Neural cell (in vitro differentiated cells): ENCODE results near the gene SHPK.

Source experiments
- EZH2 ChIP-seq: fragments of 200-600, 300-800 bp; shearing (Covaris generic), sonication (generic); IDR thresholded peaks from 2 replicates; pipeline ENCODE4 v1.6.1; 2014; ENCODE audit warnings: antibody characterized with exemption, low read length, borderline replicate concordance, mild to moderate bottlenecking; ENCODE audit not compliant: insufficient read depth, poor library complexity, severe bottlenecking
- MXI1 ChIP-seq: fragments of 450-650 bp; conservative IDR thresholded peaks from 2 replicates; pipeline ENCODE4 v1.6.1; 2014; ENCODE audit warnings: antibody characterized with exemption, mild to moderate bottlenecking; ENCODE audit not compliant: poor library complexity, severe bottlenecking
- POLR2AphosphoS5 ChIP-seq: IDR thresholded peaks from 2 replicates; pipeline ENCODE4 v1.6.1; 2012
- RAD21 ChIP-seq: fragments of 450-650 bp; conservative IDR thresholded peaks from 2 replicates; pipeline ENCODE4 v1.6.1; 2014; ENCODE audit warnings: antibody characterized with exemption, mild to moderate bottlenecking, moderate library complexity
- TAF1 ChIP-seq: IDR thresholded peaks from 2 replicates; pipeline ENCODE4 v1.6.1; 2012; ENCODE audit warnings: low read depth
- TF ChIP-seq, protein P1 (sequence below): fragments of 450-650 bp; IDR thresholded peaks from 2 replicates; pipeline ENCODE4 v1.5.1; 2014; ENCODE audit warnings: antibody characterized with exemption, mild to moderate bottlenecking, moderate library complexity; ENCODE audit not compliant: poor library complexity, severe bottlenecking
- TF ChIP-seq, protein P2 (sequence below): IDR thresholded peaks from 2 replicates; pipeline ENCODE4 v1.6.1; 2012; ENCODE audit warnings: borderline replicate concordance

DNA sequence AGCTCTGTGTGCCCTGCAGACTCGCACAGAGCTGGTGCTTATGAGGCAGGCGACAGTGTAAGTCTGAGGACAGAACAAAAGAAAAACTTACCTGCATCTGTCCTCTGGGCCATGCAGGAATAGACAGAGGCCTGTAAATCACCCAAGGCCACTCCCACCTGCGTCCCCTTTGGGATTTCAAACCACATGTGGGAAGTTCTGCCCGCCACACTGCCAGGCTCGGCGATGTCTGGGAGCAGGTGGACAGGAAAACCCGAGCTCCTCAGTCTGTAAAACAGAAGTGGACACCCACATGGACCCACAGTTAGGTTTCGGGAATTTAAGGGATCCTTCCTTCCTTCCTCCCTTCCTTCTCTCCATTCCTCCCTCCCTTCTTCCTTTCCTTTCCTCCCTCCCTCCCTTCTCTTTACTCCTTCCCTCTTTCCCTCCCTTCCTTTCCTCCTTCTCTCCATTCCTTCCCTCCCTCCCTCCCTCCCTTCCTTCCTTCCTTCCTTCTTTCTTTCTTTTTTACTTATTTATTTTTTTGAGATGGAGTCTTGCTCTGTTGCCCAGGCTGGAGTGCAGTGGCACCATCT, 14.8 kb downstream of the SHPK start:
- TF ChIP-seq, protein P1, sequence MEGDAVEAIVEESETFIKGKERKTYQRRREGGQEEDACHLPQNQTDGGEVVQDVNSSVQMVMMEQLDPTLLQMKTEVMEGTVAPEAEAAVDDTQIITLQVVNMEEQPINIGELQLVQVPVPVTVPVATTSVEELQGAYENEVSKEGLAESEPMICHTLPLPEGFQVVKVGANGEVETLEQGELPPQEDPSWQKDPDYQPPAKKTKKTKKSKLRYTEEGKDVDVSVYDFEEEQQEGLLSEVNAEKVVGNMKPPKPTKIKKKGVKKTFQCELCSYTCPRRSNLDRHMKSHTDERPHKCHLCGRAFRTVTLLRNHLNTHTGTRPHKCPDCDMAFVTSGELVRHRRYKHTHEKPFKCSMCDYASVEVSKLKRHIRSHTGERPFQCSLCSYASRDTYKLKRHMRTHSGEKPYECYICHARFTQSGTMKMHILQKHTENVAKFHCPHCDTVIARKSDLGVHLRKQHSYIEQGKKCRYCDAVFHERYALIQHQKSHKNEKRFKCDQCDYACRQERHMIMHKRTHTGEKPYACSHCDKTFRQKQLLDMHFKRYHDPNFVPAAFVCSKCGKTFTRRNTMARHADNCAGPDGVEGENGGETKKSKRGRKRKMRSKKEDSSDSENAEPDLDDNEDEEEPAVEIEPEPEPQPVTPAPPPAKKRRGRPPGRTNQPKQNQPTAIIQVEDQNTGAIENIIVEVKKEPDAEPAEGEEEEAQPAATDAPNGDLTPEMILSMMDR, result no peak
- TF ChIP-seq RAD21 (no peak), TAF1 (no peak), EZH2 (no peak), POLR2AphosphoS5 (no peak), MXI1 (no peak)
- TF ChIP-seq, protein P2, sequence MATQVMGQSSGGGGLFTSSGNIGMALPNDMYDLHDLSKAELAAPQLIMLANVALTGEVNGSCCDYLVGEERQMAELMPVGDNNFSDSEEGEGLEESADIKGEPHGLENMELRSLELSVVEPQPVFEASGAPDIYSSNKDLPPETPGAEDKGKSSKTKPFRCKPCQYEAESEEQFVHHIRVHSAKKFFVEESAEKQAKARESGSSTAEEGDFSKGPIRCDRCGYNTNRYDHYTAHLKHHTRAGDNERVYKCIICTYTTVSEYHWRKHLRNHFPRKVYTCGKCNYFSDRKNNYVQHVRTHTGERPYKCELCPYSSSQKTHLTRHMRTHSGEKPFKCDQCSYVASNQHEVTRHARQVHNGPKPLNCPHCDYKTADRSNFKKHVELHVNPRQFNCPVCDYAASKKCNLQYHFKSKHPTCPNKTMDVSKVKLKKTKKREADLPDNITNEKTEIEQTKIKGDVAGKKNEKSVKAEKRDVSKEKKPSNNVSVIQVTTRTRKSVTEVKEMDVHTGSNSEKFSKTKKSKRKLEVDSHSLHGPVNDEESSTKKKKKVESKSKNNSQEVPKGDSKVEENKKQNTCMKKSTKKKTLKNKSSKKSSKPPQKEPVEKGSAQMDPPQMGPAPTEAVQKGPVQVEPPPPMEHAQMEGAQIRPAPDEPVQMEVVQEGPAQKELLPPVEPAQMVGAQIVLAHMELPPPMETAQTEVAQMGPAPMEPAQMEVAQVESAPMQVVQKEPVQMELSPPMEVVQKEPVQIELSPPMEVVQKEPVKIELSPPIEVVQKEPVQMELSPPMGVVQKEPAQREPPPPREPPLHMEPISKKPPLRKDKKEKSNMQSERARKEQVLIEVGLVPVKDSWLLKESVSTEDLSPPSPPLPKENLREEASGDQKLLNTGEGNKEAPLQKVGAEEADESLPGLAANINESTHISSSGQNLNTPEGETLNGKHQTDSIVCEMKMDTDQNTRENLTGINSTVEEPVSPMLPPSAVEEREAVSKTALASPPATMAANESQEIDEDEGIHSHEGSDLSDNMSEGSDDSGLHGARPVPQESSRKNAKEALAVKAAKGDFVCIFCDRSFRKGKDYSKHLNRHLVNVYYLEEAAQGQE, result no peak
